UCSD-AML1 (cell line): ENCODE results near the gene ANXA1.

ENCODE experiments used
- DNase-seq: peaks from one replicate; lab custom pipeline; 2025; ENCODE audit not compliant: unreplicated experiment; lab: John Stamatoyannopoulos, UW

Gene ANXA1

DNA sequence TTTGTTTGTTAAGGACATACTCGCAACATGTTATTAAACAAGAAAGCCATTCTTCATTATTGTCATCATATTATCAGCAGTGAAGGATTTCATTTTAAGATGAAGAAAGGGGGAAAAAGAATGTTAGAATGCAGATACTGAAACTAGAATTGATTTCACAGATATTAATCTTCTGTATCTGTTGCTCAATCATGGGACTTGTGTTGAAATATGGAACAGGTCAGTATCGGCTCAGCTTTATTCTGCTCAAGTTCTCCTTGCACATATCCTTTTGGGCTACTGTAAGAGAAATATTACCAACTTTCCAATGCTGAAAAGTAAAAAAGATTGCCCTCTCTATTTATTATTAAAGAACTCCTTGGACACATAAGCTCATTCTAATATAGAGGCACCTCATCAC is 13.8 kb upstream of the ANXA1 start:
- DNase-seq: no peak

DNA sequence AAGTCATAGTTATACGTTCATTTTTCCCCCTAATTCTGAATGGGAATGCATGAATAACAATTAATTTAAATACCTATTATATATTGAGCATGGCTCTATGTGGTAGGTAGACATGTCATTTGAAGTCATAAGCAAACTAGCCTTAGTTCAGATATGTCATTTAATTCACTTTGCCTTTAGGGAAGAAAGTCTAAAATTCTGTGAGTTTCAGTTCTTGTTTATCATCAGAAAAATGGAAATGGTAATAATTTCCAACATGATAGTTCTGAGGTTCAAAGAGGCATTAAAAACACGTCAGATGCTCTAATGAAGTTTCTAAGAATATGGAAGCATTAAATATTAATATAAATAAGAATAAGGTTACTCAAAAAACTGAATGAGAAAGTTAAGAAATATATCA is 13.1 kb upstream of the ANXA1 start:
- DNase-seq: no peak

DNA sequence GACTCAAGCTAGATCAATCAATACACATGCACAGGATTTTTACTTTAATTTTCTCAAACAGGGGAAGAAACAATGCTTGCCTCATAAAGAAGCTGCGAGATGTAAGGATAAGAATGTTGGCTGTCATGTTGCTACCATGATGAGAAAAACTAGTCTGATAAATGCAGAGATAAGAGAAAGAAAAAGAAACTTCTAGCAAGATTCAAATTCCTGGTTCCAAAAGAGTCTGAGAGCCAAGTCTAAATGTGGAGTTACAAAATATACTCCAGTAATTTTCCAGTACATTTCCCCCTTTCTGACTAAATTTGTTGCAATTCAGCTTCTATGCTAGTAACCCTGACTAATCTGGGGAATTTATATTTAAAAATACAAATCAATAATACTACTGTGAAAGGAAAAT is 10.4 kb upstream of the ANXA1 start:
- no peak for DNase-seq

DNA sequence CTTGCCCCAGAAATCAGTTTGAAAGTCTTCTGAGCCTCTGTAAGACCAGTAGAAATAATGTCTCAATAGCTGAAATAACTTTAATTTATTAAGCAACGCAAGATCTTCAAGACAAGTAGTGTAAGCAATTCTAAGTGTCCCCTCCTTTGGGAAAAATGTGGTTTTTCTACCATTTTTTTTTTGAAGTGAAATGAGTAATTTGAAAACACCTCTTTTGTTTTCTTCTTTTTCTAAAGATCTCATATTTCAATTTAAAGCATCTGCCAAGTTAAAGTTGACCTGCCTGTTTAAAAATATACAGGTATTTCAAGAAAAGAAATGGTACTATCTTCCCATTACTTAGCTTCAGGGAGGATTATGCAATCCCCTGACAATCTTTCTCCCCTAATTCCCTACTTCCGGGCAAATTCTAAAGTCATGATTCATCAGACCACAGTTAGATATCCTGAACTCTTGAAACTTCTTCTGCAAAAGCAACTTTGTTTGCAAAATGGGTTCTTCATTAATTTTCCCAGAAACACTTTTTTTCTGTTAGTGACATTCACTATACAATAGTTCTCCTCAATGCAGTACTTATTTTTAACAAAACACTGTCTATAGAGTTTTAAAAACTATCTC is 7.8 kb upstream of the ANXA1 start:
- no peak for DNase-seq

DNA sequence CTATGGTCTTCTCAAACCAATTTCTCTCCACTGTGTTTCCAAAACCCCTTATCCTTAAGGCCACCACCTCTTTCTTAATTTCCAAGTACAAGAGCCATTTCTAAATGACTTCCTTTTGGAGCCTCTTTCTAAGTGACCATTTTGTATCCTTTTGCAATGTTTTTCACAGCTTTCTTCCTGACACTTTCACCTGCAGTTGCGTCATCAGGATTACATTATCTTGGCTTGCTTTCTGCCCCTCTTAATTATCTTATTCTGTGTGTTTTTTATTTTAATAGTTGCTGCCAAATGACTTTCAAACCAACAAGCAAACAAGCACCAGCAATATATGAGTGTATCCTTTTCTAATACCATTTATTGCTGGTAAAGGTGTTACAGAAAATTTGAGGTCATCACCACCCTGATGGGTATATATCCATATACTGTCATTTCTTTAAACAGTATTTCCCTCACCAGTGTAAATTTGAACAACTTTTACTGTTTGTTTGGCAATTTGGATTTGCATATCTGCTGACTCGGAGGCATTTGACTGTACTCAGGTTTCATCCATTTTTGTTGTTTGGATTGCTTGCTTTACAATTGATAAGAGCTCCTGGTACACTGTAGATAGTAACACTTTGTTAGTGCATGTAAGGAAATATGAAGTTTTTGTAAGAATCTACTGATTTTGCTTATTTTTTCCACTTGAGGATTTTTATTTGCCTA is 5.4 kb upstream of the ANXA1 start:
- no peak for DNase-seq

DNA sequence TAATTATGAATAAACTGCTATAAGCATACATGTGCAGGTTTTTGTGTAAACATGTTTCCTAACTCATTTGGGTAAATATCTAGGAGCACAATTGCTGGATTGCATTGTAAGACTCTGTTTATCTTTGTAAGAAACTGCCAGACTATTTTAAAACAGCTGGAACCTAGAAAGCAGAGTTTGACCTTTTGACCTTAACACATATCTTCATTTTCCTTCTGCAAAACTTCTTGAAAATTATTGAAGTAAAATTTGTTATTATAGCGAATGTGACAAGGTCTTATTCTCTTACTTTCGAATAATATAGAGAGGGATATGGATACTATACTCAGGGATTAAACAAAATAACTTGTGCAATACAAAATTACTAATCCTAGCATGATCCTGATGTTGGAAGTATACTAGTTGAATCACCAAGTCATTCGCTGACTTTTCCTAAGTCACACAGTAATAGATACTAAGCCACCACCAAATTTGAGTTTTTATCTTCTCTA is 3.2 kb upstream of the ANXA1 start:
- DNase-seq: no peak

DNA sequence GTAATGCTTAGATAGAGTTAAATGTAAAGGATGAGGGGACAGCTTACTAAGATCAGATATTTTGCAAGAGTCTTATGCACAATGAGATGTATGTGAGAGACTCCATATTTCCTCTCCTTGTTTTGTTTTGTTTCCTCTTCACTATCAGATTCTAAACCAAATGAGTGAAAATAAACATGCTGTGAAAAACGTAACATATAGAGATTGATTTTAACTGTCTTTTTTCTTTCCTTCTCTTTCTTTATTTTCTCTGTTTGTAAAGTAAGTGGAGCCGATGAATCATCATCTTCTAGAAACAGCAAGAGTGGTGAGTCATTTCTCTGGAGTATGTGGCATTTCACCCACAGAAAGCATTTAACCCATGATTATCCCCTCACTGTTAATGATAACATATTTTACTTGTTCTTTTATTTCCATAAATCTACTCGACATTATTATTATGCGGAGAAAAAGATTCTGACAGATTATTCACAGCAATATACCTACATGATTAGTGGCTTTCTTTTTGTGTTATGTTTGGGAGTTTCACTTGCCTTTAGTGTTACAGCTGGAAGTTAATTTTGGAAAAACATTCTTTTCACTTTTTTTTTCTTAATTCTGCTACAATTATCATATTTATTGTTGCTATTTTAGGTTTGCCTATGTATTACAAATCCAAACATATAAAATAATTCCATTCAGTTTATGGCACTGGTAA is 2.1 kb upstream of the ANXA1 start:
- DNase-seq: no peak

DNA sequence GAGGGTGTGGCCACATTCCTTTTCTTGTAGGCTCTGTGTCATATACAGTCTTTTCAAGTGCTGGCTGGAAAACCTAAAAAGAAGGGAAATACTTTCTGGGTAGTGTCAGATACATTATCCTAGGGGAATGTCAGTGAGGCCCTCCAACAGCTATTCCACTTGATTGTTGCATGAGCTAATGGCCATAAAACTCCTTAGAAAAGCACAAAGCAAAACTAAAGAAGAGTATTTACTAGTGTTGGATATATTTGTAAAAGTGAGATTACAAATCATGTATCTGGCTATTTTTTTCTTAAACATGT is 829 bp downstream of the ANXA1 start:
- no peak for DNase-seq

DNA sequence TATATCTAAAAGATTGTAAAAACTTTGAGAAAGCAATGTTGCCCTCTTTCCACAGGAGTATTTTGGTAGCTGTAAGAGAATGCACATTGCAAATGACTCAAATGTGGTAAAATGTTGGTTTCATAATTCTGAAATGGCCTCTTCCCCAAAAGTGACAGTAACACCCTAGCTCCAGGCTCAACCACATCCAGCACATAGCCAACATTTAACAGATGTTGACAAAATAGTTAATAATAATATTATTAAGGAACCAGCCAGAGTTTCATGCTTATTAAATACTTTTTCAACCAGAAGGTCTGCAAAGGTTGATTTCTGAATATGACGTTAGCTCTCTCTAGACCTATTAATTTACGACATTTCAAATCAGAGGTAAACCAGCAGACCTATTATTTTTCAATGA is 1.3 kb downstream of the ANXA1 start:
- no peak for DNase-seq

DNA sequence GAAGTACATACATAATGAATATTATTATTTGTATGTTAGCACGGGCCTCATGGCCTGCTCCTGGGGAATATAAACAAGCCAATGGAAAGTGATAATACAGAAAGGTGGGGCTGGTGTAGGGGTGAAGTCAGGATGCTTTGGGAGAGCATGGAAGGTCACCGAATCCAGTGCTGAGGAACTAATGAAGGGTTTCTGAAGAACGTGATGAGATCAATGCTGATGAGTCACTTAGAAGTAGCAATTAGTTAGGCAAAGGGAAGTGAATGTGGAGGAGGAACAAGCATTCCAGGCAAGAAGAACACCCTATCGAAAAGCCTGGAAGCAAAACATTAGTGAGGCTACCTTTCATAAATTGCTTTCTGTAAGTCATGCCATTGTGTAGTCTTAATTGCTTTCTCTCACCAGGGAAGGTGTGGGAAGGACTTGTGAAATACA is 2.1 kb downstream of the ANXA1 start:
- DNase-seq: no peak

DNA sequence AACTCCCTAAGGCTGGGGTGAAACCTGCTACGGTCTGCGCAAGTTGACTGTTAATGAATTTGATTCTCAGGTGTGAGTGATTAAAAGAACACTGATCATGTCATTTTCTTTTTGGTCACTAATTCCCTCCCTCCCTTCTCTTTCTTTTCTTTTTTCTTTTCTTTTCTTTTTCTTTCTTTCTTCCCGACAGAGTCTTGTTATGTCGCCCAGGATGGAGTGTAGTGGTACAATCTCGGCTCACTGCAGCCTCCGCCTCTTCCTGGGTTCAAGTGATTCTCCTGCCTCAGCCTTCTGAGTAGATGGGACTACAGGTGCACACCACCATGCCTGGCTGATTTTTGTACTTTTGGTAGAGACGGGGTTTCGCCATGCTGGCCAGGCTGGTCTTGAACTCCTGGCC is 2.6 kb downstream of the ANXA1 start:
- no peak for DNase-seq

DNA sequence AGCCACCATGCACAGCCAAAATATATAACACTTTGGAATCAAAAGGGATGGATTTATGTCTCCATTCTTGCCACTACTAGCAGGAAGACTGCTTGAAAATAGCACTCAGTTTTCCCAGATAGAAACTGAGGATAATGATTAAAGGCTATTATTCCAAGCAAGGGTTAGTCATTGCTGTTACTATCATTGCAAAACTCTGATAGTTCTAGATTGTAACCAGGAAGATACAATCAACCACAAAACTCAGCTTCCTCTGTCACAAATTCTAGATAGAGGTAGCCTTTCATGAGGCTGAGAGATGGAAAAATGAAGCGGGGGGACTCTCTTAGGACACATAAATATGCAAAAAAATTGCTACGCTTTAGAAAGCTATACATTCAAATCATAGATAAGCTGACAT is 3.1 kb downstream of the ANXA1 start:
- no peak for DNase-seq

DNA sequence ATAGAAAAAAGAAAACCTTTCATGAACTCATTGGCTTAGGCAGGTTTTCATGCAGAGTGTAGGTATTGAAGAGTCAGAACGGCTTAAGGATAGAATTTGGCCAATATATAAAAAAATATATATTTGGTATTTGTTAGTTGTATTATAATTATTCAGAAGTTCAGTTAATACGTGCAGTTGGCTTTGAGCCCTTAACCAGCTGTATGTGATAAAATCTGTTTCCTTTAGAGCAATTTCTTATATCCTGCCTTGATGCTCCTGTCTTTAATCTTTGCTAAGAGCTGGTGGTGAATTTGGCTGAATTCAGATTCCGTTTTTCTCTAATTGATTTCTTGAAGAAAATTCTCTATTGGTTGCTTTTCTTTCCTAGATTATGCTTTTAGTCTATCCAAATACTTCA is 3.7 kb downstream of the ANXA1 start:
- no peak for DNase-seq

DNA sequence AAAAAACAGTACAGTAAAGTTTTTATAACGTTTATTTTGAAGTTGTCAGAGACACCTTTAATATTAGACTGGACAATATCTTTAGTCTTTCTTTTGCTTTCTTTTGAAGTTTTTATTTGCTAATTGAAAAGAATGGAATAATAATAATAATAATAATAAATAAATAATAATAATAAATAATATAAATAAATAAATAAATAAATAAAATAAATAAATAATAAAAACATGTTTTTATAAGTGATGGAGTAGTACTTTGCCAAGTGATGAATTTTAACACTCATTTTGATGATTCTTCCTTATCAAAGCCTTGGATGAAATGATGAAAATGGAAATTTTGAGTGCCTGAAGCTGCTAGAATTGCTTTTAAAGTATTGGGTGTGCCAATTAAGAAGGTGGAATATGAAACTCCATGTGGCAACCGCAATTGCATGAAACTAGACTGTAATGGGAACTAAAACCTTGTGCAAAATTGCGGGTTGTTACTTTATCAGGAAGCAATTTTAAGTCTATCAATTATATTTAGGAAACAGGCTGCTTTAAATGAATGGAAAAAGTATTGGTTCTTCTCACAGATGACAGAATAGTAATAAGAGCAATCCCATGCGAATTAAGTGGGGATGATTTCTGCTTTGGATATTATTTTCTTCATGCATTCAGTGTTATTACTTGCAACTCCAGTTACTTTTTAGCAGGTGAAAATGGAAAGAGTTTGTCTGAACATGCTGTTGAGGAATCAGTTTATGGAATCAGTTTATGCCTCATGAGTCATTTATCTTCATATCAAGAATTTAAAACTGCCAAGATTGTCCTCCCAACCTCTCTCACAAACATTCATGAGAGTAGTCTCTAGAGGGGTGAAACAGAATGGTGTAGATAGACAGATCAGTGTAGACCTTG is 4.6 kb downstream of the ANXA1 start:
- no peak for DNase-seq

DNA sequence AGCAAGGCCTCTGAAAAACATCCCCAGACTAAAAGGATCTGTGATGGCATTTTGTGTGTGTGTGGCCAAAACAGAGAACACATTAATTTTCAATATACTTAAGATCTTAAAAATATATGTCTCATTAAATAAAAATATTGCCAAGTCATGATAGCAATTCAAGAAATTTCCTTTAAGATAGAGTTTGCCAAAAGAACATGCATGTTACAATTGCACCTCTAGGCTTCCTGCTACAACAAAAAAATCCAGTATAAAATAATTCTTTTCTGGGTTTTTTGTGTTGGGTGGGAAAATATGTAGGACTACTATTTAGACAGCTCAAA is 5.2 kb downstream of the ANXA1 start:
- no peak for DNase-seq

DNA sequence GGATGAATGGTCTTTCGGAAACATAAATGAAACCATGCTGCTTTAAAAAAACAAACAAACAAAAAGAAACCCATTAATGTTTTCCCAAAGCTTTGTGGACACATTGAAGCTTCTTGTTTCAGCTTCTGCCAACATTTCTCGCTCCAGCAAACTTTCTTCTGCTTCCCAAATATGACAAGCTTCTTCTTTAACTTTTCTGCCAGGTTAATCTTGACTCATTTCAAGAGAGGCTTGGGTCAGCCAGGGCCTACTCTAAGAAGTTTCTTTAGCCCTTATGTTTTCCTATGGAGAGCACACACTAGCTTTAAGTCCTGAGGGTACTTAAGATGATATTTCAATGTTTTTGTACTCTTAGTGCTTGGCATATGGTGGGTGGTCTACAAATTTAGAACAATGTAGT is 6.1 kb downstream of the ANXA1 start:
- no peak for DNase-seq

DNA sequence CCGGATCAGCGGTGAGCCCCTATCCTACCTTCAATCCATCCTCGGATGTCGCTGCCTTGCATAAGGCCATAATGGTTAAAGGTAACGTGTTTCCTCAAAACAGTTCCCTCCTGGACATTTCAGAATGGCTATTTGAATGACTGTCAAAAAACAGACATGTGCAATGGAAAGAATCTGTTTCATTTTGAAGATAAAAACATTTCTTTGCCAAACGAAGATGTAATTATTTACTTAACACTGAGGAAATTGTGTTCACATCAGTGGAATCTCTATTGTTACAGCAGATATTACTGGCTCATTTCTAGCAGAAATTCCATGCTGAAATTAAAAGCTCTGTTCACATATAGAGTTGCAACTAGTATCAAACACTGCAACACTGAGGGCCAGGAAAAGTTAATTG is 7.1 kb downstream of the ANXA1 start:
- no peak for DNase-seq

DNA sequence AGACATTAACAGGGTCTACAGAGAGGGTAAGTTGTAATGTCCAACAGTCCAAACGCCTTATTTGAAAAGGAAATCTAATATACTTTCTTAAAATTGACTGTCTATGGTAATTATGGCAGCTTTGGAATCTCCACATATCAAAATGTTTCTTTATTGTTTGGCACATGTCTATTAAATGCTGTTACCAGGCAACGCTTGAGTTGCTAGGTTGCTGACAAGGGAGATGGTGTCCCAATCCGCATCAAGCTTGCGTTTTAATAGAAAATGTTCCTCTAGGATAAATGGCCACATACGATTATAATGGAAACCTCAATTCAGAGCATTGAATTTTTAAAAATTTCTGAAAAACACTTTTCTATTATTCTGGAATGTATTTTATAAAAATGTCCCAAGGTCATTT is 9.2 kb downstream of the ANXA1 start:
- DNase-seq: no peak

DNA sequence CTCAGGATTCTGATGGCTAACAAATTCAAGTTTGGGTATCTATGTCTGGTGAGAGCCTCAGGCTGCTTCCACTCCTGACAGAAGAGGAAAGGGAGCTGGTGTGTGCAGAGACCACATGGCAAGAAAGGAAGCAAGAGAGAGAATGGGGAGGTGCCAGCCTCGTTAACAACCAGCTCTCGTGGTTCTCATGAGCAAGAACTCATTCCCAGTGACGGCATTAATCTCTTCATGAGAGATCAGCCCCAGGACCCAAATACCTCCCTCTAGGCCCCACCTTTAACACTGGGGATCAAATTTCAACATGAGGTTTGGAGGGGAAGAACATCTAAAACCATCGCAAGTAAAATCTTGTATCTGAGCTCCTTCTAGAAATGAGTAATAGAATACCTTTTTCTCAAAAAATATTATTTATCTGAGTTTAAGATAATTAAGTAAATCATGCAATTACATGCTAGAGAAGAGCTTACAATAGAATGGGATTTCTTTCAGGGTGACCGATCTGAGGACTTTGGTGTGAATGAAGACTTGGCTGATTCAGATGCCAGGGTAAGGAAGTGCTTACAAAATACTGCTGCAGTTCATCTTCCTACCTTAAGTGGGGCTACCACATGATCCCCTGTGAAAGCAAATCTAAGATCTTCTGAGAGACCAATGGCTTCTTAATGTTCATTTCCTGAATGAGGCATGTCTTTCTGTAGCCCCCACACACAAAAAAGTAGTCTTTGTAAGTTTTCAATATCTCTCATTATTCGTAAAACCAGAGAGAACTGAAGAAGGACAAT is 11.5 kb downstream of the ANXA1 start:
- DNase-seq: no peak

DNA sequence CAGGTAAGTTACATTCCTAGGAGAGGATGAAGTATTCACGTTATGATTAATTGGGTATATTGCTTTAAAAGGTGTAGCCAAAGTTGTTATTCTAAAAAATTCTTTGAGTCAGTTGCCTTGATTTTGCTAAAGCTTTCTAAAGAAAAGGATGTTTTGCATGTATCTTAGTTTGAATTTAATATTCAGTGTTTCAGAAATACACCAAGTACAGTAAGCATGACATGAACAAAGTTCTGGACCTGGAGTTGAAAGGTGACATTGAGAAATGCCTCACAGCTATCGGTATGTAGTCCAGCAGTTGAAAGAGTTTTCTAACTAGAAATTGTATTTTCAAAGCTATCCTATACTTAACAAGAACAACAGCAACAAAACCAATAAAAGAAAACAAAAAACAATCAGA is 14.2 kb downstream of the ANXA1 start:
- no peak for DNase-seq

DNA sequence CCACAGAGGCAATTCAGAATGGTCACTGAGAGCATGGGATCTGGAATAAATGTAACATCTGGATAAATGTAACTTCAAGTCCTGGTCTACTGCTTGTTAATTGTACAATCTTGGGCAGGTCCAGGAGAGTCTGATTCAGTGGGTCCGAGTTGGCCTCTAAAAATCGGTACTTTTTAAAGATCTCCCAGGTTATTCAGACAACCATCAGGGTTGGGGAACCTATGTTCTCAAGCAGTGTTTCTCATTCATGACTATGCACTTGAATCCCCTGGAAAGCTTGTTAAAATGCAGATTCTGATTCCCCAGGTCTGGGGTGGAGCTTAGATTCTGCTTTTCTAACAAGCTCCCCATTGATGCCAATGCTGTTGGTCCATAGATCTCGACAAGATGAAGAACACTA is 14.8 kb downstream of the ANXA1 start:
- no peak for DNase-seq
